Hematopoietic multipotent progenitor cell treated with erythropoietin and hydrocortisone succinate and interleukin-3 and kit ligand, for 8 days (in vitro differentiated cells): ENCODE results near the gene STARD13.

ENCODE experiments used
- DNase-seq: peaks from one replicate; pipeline ENCODE4 v3.0.0-alpha.2; 2015

STARD13 gene, protein sequence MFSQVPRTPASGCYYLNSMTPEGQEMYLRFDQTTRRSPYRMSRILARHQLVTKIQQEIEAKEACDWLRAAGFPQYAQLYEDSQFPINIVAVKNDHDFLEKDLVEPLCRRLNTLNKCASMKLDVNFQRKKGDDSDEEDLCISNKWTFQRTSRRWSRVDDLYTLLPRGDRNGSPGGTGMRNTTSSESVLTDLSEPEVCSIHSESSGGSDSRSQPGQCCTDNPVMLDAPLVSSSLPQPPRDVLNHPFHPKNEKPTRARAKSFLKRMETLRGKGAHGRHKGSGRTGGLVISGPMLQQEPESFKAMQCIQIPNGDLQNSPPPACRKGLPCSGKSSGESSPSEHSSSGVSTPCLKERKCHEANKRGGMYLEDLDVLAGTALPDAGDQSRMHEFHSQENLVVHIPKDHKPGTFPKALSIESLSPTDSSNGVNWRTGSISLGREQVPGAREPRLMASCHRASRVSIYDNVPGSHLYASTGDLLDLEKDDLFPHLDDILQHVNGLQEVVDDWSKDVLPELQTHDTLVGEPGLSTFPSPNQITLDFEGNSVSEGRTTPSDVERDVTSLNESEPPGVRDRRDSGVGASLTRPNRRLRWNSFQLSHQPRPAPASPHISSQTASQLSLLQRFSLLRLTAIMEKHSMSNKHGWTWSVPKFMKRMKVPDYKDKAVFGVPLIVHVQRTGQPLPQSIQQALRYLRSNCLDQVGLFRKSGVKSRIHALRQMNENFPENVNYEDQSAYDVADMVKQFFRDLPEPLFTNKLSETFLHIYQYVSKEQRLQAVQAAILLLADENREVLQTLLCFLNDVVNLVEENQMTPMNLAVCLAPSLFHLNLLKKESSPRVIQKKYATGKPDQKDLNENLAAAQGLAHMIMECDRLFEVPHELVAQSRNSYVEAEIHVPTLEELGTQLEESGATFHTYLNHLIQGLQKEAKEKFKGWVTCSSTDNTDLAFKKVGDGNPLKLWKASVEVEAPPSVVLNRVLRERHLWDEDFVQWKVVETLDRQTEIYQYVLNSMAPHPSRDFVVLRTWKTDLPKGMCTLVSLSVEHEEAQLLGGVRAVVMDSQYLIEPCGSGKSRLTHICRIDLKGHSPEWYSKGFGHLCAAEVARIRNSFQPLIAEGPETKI

DNA sequence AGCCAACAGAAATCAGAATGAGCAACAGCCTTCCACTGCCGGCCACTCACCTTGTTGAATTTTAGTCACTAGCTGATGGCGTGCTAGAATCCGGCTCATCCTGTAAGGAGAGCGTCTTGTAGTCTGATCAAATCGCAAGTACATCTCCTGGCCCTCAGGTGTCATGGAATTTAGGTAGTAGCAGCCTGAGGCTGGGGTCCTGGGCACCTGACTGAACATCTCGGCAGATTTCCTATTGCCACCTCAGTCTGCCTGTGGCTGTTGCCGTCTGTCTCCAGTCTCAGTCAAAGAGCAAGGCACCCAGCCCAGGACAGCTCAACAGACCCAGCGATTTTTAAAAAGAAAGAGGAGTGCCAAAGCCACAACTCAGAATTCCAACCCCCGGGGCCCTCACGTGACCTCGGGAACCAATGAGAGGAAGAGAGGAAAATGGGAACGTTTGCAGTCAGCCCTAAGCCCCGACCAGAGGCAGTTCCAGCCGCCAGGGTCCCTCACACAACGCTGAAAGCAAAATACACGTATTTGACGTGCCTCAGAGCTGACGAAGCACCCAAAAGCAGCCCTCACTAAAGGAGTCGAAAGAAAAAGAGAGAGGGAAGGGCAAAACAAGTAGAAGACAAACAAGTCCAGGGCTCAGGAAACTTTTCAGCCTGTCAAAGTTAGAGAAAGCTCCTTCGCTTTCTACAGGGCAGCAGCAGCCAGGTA is at the start of gene STARD13:
Gene STARD13 (minus strand): TSS at position 336 of the 705 bp plus-strand sequence. CDS start 117 bp downstream, at position 219.
- DNase-seq: peak; percentile 54

DNA sequence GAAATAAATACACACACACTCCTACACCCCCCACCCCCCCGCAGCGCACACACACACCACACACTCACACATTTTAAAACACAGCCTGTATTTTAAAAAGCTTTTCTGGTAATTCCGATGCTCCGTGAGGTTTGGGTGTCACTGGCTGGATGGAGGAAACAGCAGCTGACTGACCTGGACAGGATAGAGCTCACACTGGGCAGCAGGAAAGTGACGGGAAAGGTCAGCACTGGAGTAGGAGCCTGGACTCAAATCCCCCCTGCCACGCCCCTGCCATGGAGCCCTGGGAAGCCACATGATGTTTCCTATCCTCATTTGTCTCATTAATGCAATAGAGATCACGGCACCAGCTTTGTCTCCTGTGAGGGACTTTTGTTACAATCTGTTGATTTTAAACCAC is 49.3 kb upstream of the STARD13 start:
- DNase-seq: no peak

DNA sequence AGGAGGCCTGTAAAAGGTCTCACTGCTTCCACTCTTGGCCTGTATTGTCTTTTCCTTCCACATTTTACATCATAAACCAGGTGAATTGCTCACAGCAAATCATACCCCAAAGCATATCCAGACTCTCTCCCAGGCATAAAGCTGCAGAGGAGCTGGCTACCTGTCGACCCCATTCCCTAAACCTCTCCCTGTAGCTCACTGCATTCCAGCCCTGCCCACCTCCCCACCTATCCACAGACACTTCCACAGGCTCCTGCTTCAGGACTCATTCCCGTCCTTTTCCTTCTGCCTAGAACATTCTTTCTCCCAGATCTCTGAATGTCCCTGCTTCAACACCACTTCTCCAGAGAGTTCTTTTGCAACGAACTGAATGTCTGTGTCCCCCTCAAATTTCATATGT is 46.4 kb upstream of the STARD13 start:
- DNase-seq: no peak

DNA sequence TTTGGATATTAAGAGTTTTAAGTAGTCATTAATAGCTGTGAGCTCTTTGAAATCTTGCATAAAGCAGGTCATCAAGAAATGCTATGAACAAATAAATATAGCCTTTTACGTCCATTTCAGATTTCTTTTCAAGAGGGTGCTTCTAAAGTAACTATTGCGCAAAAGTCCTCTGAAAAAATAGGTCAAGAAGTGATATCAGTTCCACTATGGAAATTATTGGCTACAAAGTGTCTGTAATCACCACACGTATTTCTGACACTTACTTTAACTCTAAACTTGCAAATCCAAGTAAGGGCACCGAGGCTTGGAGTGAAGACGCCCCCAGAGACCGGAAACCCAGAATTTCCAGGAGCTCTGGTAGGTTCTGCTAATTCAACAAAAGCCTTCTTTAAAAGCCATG is 44.9 kb upstream of the STARD13 start:
- DNase-seq: no peak

DNA sequence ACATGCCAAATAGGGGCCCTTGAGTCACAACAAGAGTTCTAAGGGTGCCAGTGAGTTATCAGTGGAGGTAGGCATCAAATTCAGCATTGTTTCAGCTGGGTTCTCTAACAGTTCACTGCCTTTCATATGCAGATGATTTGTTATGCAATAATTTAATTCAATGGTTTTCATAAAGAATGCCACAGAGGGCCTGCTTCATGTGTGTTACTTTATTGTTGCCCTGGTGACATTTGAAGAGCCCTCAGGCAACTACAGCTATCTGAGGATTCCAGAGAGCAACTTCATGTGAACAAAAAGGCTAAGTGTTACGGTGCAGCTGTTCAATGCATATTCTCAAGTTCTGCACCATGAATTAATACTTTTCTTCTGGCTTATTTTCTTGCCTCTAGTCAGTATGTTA is 43.1 kb upstream of the STARD13 start:
- no peak for DNase-seq

DNA sequence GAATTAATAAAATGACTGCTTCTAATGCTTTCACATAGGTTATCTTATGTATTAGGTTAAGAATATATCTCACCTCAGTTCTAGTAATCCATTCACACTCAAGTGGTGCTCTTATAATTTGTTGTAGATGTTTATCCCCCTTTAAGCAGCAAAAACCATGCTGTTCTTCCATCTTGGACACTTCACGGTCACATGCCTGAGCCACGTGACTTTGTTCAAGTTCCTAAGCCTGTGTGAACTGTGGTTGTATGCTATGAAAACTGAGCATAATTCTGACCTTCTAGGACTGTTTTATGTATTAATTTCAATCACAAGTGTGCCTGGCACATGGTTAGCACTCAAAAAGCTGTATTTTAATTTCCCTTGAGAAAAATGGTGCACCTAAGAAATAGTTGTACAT is 41.2 kb upstream of the STARD13 start:
- no peak for DNase-seq

DNA sequence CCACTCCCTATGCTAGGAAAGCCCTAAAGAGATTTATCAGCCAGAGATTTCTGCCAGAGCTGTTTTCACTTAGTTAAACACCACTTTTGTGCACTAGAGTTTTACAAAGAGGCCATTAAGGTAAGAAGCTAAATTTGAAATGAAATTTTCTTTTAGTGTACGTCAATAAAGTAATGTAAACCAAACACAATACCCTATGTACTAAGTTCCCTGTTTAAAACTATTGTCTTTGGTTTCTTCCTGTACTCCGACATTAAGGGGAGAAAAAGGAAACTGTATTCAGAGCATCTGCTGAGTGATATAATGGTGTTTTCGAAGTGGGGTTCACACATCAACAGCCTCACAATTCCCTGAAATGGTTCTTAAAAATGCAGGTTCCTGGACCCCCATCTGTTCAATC is 40.7 kb upstream of the STARD13 start:
- DNase-seq: no peak

DNA sequence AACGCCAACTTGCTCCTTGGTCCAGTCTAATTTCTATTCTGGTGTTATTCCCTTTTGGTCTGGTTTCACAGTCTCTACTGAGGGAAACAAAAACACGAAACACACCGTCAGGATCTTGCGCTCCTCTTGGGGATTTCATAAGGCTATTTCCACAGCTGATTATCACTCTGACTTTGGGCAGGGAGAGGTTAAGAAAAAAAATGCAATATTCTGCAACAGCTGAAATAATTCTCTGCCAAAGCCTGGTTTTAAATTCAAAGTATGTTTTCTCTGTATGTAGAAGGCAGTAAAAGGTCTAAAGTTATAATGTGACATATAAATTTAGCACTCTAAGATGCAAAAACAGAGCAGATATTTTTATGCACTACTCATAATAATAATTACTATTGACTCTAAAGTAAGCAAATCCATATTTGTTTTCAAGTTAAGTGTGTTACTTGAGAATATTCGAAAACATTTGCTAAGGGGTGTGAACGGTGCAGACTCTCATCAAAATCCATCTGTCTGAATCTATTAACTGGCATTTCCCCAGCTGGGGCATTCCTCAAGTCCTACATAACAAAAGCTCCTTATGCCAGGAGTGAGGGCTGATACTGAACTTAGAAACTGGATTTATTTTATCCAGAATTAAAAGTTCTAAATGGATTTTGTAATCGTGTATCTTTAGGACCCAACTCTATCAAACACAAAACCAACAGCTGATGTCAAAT is 38.4 kb upstream of the STARD13 start:
- no peak for DNase-seq

DNA sequence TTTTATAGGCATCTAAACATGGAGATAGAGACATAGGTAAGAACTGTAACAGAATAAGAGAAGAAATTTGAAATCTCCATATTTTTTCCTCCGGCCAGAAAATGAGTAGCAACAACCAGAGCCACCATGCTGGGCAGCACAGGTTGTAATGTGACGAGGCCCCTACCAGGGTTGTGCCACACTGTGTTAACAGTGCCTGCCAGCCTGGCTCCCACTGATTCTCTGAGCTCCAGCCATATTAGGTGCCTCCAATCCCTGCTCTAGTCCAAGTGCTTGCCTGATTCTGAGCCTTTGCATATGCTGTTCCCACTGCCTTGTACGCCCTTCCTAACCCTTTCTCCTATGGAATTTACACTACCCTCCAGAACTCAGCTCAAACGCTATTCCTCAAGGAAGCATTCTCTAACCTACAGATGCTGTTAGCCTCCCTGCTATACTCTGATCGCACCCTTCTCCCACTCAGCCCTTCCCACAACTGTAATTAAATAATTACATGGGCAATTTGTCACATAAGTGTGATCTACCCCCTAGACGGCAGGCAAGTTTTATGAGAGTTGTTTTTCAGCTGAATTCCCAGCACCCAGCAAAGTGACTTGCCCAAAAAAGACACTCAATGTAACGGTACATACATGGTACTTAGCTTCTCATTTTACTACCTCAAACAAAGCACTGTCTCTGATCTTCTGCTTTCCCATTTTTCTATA is 37.6 kb upstream of the STARD13 start:
- DNase-seq: no peak

DNA sequence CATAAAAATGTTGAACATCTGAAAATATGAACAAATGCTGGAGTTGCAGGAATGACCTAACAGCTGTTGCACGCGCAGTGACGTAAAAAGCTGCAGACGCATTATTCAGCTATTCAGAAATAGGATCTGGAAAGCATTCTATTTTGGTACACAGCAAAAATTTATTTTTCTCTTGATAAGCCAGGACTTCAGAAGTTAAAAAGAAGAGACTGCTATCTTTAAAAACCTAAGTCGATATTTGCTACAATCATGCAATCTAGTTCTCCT is 36.9 kb upstream of the STARD13 start:
- no peak for DNase-seq

DNA sequence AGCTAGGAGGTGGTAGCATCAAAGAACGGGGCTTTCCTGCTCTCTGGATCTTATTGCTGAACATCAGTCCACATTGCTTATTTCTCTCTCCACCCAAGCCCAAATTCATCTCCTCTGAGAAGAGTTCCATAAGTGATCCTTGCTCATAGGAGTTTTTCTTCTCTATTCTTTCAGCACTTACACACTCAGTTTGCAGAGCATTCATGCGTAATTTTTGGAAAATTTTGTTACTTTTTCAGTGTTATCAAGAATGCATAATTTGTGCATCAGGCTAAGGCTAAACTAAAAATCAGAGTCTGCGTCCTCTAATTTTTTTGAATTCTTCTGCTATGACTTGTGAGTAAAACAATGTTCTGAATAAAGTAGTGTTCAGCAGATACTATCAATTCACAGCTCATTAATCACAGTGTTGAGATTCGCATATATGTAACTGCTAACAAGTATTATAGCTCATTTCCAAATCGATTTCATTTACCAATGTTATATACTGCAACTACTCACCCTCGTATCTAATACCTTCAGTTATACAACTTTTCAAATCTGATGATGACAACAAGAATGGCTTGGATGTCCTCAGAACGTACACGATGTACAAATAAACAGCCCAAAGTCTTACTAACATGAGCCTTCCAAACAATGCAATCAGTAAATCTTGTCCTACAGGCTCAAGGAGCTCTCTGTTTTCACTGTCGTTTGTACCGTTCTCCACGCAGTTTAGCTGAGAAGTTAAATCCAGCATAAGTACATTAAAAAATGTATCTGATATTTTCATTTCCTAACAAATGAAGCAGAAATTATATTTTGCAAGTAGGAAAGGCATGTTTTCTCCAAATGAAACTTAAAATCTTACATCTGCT is 36.4 kb upstream of the STARD13 start:
- no peak for DNase-seq

DNA sequence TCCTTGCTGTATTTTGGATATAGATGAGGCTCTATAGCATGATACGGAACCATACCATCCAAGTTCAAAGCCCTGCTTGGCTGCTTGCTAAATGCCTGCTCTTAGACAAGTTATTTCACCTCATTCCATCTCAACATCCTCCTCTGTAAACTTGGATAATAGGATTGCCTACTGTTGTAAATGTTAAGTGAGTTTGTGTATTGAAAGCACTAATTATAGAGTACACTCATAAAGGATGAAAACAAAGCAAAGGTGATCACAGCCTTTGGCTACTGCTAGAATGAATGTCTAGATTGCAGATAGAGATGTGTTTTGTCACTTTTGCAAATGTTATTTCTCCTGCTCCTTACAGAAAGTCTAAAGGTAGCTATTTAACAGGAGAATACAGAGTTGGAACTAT is 34.3 kb upstream of the STARD13 start:
- no peak for DNase-seq

DNA sequence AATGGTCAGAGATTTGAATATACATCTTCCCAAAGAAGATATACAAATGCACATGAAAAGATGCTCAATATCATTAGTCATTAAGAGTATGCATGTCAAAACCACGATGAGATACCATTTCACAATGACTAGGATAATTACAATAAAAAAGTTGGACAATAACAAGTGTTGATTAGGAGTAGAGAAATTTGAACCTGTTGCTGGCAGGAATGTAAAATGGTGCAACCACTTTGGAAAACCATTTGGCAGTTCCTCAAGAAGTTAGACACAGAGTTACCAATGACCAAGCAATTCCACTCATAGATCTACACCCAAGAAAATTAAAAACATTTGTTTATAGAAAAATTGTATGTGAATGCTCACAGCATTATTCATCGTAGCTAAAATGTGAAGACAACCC is 33.2 kb upstream of the STARD13 start:
- DNase-seq: no peak

DNA sequence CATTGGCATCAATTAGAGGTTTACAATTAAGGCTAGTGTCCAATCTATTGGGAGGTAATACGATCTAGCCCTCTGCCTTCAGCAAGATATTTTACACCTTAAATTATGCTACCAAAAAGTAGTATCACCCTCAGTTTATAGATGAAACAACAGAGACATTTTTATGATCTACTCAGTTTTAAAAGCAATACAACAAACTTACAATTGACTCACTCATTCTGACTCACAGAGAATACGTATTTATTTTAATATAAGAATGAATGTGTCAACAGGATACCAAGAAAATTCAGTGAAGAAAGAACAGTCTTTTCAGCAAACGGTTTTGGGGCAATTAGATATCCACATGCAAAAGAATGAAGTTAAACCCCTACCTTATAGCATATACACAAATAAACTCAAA is 32.5 kb upstream of the STARD13 start:
- DNase-seq: no peak

DNA sequence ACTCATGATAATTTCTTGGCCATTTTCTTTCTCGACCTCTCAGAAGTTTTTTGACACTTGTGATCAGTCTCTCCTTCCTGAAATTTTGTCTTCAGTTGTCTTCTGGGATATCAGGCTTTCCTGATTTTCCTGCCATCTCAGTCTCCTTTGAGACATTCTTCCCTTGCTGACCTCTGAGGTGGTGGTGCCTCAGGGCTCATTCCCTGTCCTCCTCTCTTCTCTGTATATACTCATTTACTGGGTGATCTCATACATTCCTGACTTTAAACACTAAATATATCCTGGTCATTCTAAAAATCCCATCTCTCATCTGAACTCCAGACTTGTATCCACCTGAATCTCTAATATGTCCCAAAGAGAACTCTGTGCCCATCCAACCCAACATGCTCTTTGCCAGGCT is 31.3 kb upstream of the STARD13 start:
- no peak for DNase-seq

DNA sequence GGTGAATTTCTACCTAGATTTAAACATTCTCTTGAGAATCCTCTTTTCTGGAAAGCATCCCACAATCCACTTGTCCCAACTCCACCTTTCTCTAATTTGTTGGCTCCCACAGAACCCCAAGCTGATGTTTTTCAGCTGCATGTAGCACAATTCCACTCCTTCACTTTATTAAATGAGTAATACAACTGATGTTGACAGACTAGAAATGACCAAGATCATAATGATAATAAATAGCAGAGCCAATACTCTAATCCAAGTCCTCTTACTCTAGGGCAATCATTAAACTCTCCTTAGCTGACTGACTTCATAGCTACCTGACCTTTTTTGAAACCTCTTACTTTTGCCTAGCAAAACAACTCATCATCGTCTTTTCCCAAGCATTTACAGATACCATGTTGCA is 27.9 kb upstream of the STARD13 start:
- DNase-seq: no peak

DNA sequence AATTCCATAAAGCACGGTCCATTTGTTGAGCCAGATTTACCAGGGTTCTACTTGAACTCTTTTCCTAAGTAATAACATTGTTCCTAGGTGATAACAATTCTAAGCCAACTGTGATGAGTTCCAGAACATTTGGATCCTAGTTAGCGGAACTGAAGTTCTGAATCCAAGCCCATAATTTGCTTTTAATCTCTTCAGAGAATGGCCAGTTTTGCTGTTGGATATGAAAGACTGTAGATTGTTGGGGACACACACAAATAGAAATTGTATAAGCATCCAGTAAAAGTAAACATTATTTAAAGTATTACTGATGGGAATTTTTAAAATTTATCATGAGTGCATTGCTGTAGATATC is 27.3 kb upstream of the STARD13 start:
- DNase-seq: no peak

DNA sequence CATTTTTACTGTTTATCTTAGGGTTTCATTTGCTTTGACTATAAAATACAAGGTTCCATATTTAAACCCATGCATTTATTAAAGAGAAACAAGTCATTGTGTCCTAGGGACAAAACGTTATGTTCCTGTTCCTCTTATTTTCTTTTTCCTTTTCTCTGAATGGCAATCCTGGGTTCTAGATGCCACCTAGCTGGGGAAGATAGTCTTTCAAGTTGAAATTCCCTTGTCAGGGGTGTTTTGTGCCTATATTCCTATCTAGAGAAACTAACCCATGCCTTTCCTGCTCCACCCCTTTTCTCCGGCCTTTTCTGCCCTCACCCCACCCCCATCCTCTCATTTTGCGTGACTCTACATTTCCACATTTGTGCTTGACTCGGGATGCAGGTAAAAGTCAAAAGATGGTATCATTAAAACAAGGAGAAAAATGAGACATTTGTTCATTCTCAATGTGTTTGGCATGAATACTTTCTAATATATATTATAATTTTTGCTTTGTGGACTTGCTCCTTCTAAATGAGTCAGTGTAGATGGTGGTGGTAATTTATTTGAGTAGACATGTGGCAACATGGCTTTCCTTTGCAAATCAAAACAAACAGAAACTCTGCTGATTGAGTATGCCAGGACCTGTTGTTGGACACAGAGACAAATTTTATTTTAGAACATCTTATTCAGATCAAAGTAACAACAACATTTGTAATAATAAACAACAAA is 26.8 kb upstream of the STARD13 start:
- DNase-seq: no peak

DNA sequence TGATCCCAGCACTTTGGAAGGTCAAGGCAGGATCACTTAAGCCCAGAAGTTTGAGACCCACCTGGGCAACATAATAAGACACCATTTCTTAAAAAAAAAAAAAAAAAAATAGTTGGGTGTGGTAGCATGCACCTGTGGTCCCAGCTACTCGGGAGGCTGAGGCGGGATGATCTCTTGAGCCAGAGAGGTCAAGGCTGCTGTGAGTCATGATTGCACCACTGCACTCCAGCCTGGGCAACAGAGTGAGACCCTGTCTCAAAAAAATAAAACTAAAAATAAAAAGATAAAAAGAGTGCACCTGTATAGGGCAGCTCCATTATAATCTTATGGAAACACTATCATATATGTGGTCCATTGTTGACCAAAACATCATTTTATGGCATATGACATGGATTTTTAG is 25.5 kb upstream of the STARD13 start:
- no peak for DNase-seq

DNA sequence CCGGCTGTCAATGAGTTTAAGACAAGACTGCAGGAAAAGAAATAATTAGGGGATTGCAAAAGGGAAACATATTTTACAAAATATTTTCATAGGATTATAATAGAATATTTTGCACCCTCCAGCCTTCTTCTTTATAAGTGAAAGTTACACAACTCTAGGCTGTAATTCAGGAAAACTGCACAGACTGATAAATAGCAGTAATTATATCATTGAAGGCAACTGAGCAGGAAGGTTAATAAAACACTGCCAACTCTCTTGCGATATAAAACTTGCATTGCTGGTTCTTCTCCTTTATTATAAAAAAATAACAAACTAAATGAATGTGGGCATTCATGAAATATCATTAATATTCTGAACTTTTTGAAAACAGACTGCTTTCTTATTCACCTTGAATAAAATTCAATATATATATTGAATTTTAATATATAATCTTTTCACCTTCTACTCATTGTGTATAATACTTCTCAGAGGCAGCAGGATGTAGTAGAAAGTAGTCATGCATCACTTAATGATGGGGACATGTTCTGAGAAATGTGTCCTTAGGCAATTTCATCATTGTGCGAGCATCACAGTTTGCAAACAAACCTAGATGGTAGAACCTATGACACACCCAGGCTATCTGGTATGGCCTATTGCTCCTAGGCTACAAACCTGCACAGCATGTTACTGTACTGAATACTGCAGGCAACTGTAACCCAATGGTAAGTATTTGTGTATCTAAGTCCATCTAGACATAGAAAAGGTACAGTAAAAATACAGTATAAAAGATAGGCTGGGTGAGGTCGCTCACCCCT is 24.9 kb upstream of the STARD13 start:
- DNase-seq: no peak
